ENCODE data around the gene NOXO1. TPM values are rescaled to one million over a fixed set of nuclear protein-coding genes. Genes with fewer than 3 reads are reported as not detected.

Gene NOXO1
- polyA plus RNA-seq, 1 donor from 2014 or later = 8.5 TPM

GRCh38 chr16:2006317-2006716, 25.0 kb upstream of the NOXO1 start:
- Histone ChIP-seq H3K9me3 (ENCODE audit: low read length) (no peaks in the 10 kb centered on the region), H3K27me3 (ENCODE audit: insufficient read depth, low read depth, low read length) (no peaks in the 10 kb centered on the region), H3F3A (ENCODE audit: insufficient read depth, low read length, poor library complexity, severe bottlenecking) (no peaks in the 10 kb centered on the region), H3K4me3 (ENCODE audit: low read length) (no peak overlapping the region), H2AFZ (ENCODE audit: low read depth, low read length) (no peak overlapping the region), H3K4me2 (ENCODE audit: low read length) (no peak overlapping the region), H3K9ac (ENCODE audit: low read length) (no peak overlapping the region), H3K27ac (ENCODE audit: low read length) (no peak overlapping the region), H4K20me1 (ENCODE audit: insufficient read depth) (peaks cover 5% of the 10 kb centered on the region), H3K9me2 (ENCODE audit: insufficient read depth, low read length) (no peaks in the 10 kb centered on the region), H3K36me3 (ENCODE audit: insufficient read depth, low read length) (no peaks in the 10 kb centered on the region), H3K79me2 (replicated peaks; ENCODE audit: insufficient read depth, low read length) (peaks cover 46% of the 10 kb centered on the region)
- TF ChIP-seq TAF1 (IDR thresholded peaks at IDR 0.05; ENCODE audit: low read depth) (no peak), SMC3 (conservative IDR thresholded peaks at IDR 0.05; ENCODE audit: poor library complexity) (no peak), EP300 (conservative IDR thresholded peaks at IDR 0.05; ENCODE audit: poor library complexity, severe bottlenecking) (no peak), EZH2 (IDR thresholded peaks at IDR 0.05; ENCODE audit: borderline replicate concordance, insufficient read depth, low read length, poor library complexity, severe bottlenecking) (no peak), POLR2AphosphoS5 (IDR thresholded peaks at IDR 0.05) (no peak), MXI1 (conservative IDR thresholded peaks at IDR 0.05; ENCODE audit: poor library complexity, severe bottlenecking) (no peak), RAD21 (conservative IDR thresholded peaks at IDR 0.05) (no peak)
- TF ChIP-seq, protein P1, sequence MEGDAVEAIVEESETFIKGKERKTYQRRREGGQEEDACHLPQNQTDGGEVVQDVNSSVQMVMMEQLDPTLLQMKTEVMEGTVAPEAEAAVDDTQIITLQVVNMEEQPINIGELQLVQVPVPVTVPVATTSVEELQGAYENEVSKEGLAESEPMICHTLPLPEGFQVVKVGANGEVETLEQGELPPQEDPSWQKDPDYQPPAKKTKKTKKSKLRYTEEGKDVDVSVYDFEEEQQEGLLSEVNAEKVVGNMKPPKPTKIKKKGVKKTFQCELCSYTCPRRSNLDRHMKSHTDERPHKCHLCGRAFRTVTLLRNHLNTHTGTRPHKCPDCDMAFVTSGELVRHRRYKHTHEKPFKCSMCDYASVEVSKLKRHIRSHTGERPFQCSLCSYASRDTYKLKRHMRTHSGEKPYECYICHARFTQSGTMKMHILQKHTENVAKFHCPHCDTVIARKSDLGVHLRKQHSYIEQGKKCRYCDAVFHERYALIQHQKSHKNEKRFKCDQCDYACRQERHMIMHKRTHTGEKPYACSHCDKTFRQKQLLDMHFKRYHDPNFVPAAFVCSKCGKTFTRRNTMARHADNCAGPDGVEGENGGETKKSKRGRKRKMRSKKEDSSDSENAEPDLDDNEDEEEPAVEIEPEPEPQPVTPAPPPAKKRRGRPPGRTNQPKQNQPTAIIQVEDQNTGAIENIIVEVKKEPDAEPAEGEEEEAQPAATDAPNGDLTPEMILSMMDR (IDR thresholded peaks at IDR 0.05; ENCODE audit: poor library complexity, severe bottlenecking) = no peak

GRCh38 chr16:2005646-2006045, 24.4 kb upstream of the NOXO1 start:
- Histone ChIP-seq H3K79me2 (replicated peaks; ENCODE audit: insufficient read depth, low read length) (peaks cover 46% of the 10 kb centered on the region), H3K9ac (ENCODE audit: low read length) (no peak overlapping the region), H3K27me3 (ENCODE audit: insufficient read depth, low read depth, low read length) (no peaks in the 10 kb centered on the region), H3K9me3 (ENCODE audit: low read length) (no peaks in the 10 kb centered on the region), H3K9me2 (ENCODE audit: insufficient read depth, low read length) (no peaks in the 10 kb centered on the region), H3K4me2 (ENCODE audit: low read length) (no peak overlapping the region), H3K4me3 (ENCODE audit: low read length) (no peak overlapping the region), H2AFZ (ENCODE audit: low read depth, low read length) (no peak overlapping the region), H3K27ac (ENCODE audit: low read length) (no peak overlapping the region), H4K20me1 (ENCODE audit: insufficient read depth) (peaks cover 5% of the 10 kb centered on the region), H3F3A (ENCODE audit: insufficient read depth, low read length, poor library complexity, severe bottlenecking) (no peaks in the 10 kb centered on the region), H3K36me3 (ENCODE audit: insufficient read depth, low read length) (no peaks in the 10 kb centered on the region)
- TF ChIP-seq REST (IDR thresholded peaks at IDR 0.05; ENCODE audit: borderline replicate concordance) (no peak), TAF1 (IDR thresholded peaks at IDR 0.05; ENCODE audit: low read depth) (no peak), RAD21 (conservative IDR thresholded peaks at IDR 0.05) (no peak), POLR2AphosphoS5 (IDR thresholded peaks at IDR 0.05) (no peak), SMC3 (conservative IDR thresholded peaks at IDR 0.05; ENCODE audit: poor library complexity) (no peak)
- TF ChIP-seq, protein P1 (IDR thresholded peaks at IDR 0.05; ENCODE audit: poor library complexity, severe bottlenecking) = no peak

All from neural cell (in vitro differentiated cells).